Anterior cingulate cortex (tissue), 58 donors: ENCODE measurements around the gene MAFG.

Source experiments
- DNase-seq, 58 donors: peaks; one replicate each; lab custom pipeline; 2025; lab: John Stamatoyannopoulos, UW

MAFG gene

GRCh38 chr17:81878294-81878693 lies 49.2 kb downstream of the MAFG start:
- DNase-seq: no peak

GRCh38 chr17:81877569-81877968 lies 50.0 kb downstream of the MAFG start:
- no peak for DNase-seq

GRCh38 chr17:81871387-81872230 lies 55.9 kb downstream of the MAFG start:
- DNase-seq: peak; percentile 33 to 94 (median 86)

GRCh38 chr17:81870981-81871386 lies 56.6 kb downstream of the MAFG start, which contains the start of gene ARHGDIA:
TSS of gene ARHGDIA (minus strand) at chr17:81871337. CDS start at chr17:81869930, 1,407 bp downstream.
- DNase-seq: no peak

- peak in 1 of 58 donors; percentile 13 for DNase-seq
Measured at GRCh38 chr17:81870131-81870980, 57.2 kb downstream of the MAFG start.

- peak in 1 of 58 donors; percentile 8 for DNase-seq
Measured at GRCh38 chr17:81869221-81870130, 58.1 kb downstream of the MAFG start.

- DNase-seq: no peak
Measured at GRCh38 chr17:81868674-81869220, 58.8 kb downstream of the MAFG start.
